ENCODE data around the gene NAB1.
"Not testable (repeated sequence)": the region's sequence is repeated elsewhere in the genome, so short reads cannot be mapped to it uniquely, and the experiment has no call there.

The NAB1 gene, protein sequence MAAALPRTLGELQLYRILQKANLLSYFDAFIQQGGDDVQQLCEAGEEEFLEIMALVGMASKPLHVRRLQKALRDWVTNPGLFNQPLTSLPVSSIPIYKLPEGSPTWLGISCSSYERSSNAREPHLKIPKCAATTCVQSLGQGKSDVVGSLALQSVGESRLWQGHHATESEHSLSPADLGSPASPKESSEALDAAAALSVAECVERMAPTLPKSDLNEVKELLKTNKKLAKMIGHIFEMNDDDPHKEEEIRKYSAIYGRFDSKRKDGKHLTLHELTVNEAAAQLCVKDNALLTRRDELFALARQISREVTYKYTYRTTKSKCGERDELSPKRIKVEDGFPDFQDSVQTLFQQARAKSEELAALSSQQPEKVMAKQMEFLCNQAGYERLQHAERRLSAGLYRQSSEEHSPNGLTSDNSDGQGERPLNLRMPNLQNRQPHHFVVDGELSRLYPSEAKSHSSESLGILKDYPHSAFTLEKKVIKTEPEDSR

DNA sequence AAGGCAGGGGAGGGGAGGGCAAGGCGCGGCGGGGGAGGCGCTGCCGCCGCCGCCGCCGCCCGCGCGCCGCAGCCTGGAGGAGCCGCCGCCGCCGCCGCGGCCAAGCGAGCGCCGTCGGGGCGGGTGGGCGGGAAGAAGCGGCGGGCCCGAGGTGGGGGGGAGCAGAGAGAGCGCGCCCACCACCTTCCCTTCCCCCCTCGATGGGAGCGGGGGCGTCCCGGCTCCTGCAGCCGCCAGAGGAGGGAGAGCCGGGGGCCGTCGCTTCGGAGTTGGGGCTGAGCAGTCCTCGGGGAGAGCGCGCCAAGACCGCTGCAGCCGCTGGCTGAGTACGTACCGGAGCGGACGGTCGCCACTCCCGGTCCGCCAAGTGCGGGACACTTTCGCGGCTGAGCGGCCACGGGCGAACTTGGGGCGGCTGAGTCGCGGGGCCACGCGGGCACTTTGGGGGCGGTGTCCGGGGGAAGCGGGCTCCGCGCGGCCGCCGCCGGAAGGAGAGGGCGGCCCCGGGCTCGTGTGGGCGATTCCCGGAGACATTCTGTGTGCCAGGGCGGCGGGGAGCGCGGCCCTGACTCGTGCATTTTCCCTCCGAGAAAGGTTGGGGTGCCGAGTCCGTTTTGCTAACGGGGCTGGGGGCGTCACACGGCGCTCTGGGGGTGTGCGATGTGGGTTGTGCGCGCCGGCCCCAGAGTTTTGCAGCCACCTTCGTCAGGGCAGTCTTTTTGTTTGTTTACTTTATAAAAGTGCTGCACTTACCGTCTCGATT is at the start of gene NAB1:
TSS of gene NAB1 (plus strand) at position 49 of the 763 bp plus-strand sequence. CDS start 10,094 bp downstream, outside the sequence.
- DNase-seq, result no peak

GRCh38 chr2:190599546-190600220 is 49.2 kb upstream of the NAB1 start:
- DNase-seq, result no peak

GRCh38 chr2:190600293-190601103 is 48.4 kb upstream of the NAB1 start:
- no peak for DNase-seq

DNA sequence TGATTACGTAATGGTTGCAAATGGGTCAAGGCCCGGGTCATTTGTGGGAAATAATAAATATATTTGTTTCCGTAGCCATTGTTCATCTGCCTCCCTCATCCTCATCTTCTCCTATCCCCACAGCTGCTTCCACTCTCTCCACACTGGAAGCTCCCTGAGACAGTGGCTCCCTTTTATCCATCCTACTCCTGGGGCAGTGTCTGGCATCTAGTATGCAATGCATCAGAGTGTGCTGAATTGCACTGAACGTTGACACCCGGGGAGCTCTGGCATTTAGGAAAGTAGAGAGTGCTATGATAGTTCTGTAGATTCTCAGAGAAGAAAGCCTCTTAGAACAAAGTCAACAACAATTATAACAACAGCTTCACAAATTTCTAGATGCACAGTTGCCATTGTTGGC is 45.5 kb upstream of the NAB1 start:
- DNase-seq, result no peak

DNA sequence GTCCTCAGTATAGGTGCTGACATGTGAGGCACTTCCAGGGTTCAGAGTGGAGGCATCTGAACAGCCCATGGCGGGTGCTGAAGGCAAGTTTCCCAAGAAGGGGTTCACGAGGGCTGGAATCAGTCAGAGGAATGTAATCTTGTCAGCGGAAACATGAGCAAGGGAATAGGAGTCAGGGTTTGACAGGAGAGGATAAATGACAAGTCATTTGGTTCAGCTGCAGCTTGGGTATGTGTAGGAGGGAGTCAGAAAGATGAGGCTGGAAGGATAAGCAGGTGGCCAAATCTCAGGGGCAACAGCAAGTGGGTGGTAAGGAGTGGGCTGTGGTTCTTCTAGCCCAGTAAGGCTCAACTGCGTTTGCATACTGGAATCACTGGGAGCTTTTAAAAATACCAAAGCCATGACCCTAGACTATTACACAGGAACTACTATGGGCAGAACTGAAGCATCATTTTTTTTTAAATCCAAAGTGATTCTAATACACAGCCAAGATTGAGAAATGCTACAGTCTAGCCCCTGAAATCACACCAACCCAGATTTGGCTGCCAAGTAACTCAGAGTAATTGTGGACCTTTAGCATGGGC is 41.8 kb upstream of the NAB1 start:
- DNase-seq, result no peak

- DNase-seq, result no peak
Observed at GRCh38 chr2:190607657-190608357, 41.1 kb upstream of the NAB1 start.

- DNase-seq, result not testable (repeated sequence)
Observed at GRCh38 chr2:190608863-190609262, 40.0 kb upstream of the NAB1 start.

DNA sequence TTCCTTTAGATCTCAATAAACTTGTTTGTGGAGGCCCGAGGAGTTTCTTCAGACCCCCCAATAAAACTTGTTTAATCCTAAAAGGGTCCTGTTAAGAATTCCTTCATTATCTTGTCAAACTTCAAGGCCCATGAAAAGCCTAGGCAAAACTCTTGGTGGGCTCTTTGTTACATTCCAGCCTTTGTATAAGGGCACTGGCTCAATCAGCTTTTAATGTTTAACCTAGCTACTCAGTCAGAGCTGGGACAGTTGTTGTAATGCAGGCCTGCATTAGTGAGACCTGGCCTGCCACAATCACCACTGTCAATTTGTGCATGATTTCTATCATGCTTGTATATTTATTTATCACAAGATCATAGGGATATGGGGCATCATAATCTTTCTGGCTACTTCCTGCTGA is 39.5 kb upstream of the NAB1 start:
- DNase-seq, result not testable (repeated sequence)

- not testable (repeated sequence) for DNase-seq
Observed at GRCh38 chr2:190610528-190610927, 38.4 kb upstream of the NAB1 start.

- DNase-seq, result no peak
Observed at GRCh38 chr2:190615555-190616200, 33.2 kb upstream of the NAB1 start.

- no peak for DNase-seq
Observed at GRCh38 chr2:190618030-190618429, 30.9 kb upstream of the NAB1 start.

GRCh38 chr2:190625691-190626090 is 23.2 kb upstream of the NAB1 start:
- DNase-seq, result no peak

GRCh38 chr2:190626641-190627210 is 22.2 kb upstream of the NAB1 start:
- DNase-seq, result no peak

GRCh38 chr2:190627448-190628412 is 21.2 kb upstream of the NAB1 start:
- no peak for DNase-seq

DNA sequence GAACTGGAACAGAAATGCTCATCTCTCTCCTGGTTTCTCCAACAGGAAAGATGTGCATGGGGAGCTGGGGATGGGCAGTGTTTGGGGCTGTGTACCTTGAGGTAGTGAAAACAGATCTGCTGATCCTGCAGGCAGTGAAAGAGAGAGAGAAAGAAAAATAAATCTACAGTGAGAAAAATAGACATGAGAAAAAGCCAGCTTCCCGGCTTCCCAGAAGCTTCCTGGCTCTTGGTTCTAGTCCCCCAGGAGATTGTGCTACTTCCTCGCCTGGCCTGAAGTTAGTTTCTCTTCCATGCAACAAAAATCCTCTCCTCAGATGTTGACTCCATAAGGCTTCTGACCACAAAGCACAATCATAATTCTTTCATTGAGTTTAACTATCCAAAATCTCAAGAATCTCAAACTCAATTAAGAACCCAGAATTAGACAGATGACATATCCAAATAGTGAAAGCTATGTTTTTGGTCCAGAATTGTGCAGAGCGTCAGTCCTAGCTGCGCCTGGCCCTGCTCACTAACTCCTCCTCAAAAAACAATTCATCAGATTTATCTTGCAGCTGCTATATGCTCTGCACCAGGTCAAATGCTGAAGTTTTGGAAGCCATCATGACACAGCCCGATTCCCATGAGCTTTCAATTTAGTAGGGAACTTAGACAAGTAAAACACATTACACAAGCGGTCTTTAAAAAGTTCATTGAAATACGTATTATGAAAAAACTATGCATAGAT is 20.1 kb upstream of the NAB1 start:
- DNase-seq, result no peak

- DNase-seq, result no peak
Observed at GRCh38 chr2:190634381-190634780, 14.5 kb upstream of the NAB1 start.

- no peak for DNase-seq
Observed at GRCh38 chr2:190635781-190636180, 13.1 kb upstream of the NAB1 start.

GRCh38 chr2:190636361-190636760 is 12.5 kb upstream of the NAB1 start:
- no peak for DNase-seq
